GM18507 (cell line): ENCODE measurements around the gene TMEM178B.
"Not testable (repeated sequence)": the region's sequence is repeated elsewhere in the genome, so short reads cannot be mapped to it uniquely, and the experiment has no call there.

ENCODE experiments used
- DNase-seq: peaks from one replicate; pipeline ENCODE4 v3.0.0; 2011; ENCODE audit warnings: low read depth; ENCODE audit not compliant: insufficient read length; ENCODE audit errors: extremely low spot score
- FAIRE-seq: peaks from 2 replicates; lab custom pipeline; 2011; peaks lifted over from hg19 to GRCh38; lab: Jason Lieb, UNC

Gene TMEM178B

DNA sequence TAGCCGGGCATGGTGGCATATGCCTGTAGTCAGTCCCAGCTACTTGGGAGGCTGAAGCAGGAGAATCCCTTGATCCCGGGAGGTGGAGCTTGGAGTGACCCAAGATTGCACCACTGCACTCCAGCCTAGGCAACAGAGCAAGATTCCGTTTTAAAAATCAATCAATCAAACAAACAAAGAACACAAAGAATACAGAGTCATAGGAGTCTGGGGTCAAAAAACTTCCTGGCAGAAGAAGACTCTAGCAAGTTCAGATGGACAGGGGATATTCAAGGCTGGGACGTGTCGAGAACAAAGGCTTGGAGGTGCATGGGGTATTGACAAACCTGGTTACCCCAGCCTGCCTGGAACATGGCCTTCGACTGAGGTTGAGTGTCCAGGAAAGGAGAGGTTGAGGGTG is 248.5 kb downstream of the TMEM178B start:
- FAIRE-seq (no peak), DNase-seq (no peak)

- no peak for DNase-seq
- FAIRE-seq: no peak
Measured at GRCh38 chr7:141323826-141324225, 250.0 kb downstream of the TMEM178B start.

DNA sequence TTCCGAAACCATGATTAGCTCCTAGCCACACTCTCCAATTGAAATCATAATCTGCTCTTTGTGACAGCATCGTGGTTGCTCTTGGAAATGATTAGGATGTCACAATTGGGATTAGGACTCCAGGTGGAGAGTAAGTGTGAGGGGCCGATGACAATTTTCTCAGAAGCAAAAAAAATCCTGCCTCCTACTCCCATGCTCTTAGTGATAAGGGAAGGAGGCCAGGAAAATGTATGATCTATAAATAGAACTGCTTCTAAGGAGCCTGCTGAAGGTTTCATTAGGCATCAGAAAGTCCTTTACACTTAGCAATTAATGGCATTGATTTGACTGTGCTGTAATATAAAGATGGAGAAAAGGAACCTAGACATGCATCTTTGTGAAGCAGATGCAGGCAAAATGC is 251.0 kb downstream of the TMEM178B start:
- no peak for DNase-seq
- no peak for FAIRE-seq

DNA sequence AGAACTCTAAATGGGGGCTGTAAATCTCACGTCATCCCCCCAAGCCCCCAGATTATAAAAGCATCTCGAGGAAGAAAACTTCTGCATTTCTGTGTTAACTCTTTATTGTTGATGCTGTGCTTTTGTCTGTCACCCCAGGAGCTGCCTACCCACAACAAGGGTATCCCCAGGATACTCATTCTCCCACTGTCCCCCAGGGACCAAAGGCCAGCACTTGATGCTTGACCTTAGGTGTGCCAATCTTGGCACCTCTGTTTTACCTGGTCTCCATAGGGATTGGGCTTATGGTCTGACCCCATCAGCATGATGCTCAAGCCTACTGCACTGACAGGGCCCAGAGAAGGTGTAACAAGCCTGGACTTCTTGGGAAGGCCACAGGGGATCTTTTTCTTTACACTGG is 251.4 kb downstream of the TMEM178B start:
- no peak for FAIRE-seq

DNA sequence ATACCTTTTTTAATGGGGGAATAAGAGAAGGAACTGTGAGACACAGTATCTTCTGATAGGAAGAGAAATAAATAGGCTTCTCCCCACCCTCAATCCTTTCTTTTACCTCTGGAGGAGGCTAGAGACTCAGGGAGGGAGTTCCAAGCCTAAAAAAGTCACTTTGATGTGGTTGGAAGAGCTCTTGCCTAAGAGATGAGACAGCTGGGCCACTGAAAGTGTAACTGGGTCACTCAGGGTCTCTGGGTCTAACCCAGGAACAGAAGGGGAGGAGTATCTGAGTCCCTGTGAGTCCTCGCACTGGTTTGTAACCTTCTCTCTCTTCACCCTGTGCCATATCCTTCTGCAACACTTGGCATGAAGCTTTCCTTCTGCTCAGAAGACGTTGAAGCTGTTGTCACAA is 254.4 kb downstream of the TMEM178B start:
- no peak for FAIRE-seq
- no peak for DNase-seq

More for the DNA sequence above, 251.4 kb downstream of the TMEM178B start:
- no peak for DNase-seq

GRCh38 chr7:141330285-141330684 is 256.4 kb downstream of the TMEM178B start:
- DNase-seq, FAIRE-seq: not testable (repeated sequence)

GRCh38 chr7:141333459-141333858 is 259.6 kb downstream of the TMEM178B start:
- DNase-seq (no peak), FAIRE-seq (no peak)

DNA sequence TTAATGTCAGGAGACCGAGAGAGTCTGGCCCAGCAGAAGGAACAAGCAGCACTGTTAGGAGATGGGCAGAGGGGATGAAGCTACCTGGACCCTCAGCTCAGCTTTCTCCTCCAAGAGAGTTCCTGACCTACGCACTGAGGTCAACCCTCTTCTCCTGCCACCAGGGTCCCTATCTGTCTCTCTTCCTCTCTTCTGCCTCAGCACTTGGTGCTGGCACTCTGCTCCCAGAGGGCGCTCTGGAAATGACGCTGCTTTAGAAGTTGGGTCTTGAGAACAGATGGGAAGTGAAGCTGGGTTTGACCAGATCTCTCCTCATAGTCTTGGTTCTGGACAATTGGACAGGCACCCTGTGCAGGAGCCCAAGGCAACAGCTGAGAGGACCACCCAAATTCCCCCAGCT is 261.3 kb downstream of the TMEM178B start:
- DNase-seq: no peak
- FAIRE-seq: no peak

GRCh38 chr7:141339603-141340002 is 265.7 kb downstream of the TMEM178B start:
- DNase-seq: no peak
- FAIRE-seq: no peak

DNA sequence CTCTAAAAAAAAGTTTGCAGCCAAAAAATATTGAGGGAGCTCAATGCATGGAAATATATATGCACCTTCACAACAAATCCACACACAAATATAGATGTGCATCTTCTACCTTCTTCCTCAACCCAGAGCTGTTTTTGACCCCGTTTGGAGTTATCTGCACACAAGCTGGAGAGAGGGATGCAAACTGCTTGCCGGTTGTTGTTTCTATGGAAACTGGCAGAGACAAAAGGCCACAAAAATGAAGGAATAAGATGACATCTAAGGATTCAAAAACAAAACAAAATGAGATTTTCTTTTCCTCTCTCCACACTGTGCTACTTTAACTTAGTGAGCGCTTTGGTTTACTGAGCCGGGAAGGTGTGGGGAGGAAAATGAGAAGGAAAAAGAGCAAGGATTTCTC is 267.1 kb downstream of the TMEM178B start:
- DNase-seq: no peak
- FAIRE-seq: no peak

DNA sequence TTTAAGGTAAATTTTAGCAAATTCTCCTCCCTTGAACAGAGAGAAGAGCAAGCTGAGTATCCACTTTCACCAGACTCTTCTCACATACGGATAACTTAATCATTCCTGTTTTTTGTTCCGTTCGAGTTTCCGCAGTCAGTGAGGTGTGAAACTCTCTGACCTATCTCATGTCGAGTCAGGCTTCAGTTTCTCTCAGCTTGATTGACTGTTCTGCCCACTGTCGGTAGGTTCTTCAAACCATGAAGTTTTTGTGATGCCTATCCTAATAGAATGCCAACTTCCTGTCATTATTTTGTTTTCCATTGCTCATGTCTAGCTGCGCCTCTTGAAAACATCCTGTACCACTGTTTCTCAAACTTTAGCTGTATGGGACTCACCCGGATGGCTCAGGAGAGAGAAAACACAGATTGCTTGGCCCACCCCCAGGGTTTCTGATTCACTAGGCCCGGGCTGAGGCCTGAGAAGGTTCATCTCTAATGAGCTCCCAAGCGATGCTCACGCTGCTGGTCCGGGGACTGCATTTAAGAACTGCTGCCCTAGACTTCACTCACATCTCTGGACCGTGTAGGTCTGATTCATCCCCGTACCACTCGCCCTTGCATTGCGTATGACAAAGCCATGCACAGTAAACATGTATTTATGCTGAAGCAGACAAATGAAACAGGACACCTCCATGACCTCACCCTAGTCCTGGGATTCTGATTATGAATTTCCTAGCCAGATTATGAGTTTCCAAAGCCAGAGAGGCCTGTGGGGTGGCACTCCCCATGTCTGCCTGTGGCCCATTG is 269.0 kb downstream of the TMEM178B start:
- DNase-seq (no peak), FAIRE-seq (no peak)

- DNase-seq (no peak), FAIRE-seq (no peak)
Measured at GRCh38 chr7:141344153-141344935, 270.5 kb downstream of the TMEM178B start.

DNA sequence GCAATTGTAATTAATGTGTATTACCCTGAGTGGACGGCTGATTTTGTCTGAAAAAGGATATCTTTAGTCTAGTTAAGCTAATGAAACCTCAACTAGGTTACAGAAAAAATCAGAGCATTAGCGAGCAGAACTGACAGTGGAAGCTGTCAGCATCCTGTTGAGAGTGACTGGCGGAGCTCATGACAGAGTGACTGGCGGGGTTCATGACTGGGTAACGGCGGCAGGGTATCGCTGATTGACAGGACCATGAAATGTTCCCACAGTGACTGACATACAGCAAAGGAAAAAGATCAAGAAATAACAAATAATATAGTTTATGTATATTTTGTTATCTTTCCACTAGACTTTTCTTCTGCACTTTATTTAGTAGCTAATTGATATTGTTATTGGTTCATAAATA is 274.9 kb downstream of the TMEM178B start:
- FAIRE-seq (no peak), DNase-seq (no peak)

DNA sequence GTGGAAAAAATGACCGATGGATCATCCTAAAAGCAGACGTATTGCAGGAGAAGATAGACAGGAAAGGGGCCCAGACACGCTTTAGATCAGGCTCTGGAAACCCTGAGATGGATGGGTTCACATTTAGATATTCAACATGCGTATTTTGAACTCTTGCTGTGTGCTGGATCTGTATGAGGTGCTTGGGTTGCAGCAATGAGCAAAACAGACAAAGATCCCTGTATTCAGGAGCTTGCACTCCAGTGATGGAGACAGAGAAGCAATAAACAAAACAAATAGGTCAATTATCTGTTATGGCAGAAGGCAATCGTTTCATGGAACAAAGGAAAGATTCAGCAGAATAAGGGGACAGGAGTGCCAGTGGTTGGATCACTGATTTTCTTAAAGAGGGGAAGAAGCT is 275.5 kb downstream of the TMEM178B start:
- DNase-seq (no peak), FAIRE-seq (no peak)

DNA sequence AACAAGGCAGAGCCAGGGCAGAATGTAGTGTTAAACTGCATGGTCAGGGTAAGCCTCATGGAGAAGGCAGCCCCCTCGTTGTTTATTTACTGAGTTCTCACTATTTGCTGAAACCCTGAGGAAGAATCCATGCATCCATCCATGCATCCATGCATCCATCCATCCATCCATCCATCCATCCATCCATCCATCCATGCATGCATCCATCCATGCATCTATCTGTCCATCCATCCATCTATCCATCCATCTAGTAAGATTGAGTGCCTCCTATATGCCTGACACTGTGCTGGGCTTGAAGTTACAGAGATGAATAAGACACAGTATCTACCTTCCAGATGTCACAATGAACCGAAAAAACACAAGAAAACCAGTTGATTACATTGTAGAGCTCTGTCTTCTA is 275.9 kb downstream of the TMEM178B start:
- DNase-seq (no peak), FAIRE-seq (no peak)

DNA sequence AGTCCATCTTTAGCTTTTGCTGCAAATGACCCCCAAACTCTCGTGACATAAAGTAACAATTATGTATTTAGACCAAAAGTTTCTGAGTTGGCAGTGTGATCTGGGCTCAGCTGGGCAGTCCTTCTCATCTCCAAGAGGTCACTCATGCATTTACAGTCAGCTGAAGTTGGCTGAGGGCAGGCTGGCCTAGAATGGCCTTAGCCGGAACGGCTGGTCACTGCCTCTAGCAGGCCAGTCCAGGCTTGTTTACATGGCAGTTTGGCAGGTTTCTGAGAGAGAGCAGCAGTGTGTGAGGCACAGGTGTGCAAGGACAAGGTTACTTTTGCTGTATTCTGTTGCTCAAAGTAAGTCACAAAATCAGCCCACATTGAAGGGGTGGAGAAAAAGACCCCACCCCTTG is 277.3 kb downstream of the TMEM178B start:
- DNase-seq: no peak
- FAIRE-seq: no peak

DNA sequence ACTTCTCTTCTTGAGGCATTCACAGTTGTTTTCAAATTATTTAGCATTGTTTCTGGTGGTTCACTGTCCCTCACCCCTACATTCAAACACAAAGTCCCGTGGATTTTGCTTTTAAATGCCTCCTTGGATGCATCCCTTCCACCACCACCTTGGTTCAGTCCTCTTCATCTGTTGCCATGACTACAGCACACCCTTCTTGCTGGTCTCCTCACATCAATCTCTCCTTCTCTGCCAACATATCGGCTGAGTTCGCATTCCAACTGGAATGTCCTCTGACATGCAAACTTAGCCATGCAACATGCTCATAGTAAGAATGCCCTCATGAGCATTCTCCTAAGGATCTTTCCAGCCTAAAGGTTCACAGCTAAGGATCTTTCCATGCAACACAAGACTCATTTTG is 279.1 kb downstream of the TMEM178B start:
- FAIRE-seq (no peak), DNase-seq (no peak)

DNA sequence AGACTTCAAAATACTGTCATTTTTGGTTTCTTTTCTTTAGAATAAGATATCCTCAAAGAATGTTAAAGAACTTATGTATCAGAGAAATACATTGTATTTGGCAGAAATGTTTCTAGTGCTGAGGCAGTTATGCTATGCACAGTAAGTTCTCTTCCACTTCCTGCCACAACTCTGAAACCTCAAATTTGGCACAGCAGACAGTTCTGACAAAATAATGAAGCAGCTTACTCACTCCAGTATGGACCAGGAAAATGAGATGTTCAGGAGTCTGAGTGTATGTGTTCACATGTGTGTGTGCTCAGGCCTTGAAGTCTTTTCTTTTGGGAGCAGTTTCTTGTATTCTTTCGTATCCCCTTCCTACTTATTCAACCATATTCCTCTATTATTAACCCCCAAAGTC is 280.4 kb downstream of the TMEM178B start:
- FAIRE-seq (no peak), DNase-seq (no peak)

DNA sequence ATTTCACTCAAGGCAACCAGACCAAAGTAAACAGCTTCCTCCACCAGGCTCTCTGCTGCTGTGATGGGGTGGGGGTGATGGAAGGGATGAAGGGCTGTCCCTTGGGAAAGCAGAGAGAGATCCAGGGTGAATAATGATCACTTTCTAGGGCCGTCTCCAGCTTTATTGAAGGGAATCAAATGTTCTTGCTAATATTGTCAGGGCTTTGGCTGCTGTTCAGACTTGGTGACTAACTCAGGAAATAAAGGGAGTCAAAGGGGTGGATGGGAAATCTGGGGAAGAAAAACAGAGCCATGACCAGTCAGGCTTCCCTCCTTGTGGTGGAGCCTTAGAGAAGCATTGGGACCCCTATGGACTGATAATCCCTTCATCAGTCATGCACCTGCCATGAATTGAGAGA is 281.2 kb downstream of the TMEM178B start:
- DNase-seq (no peak), FAIRE-seq (no peak)

GRCh38 chr7:141356161-141356560 is 282.3 kb downstream of the TMEM178B start:
- DNase-seq (no peak), FAIRE-seq (no peak)

DNA sequence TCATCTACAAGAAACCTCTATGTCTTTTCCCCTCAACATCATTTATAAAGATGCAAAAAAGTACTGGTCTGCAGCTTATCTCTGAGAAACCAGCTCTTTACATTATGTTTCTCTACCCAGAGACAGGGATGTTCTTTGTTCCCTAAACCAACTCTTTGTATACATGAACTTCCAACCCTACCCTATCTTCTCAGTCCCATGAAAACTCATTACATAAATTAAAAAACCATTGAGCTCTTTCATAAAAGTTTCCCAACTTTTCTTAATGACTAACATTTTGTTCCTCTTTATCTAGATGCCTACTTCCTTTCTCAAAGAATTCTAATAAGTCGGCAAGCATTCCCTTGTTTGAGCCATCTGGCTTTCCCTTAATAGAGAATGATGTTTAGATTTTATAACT is 284.5 kb downstream of the TMEM178B start:
- FAIRE-seq (no peak), DNase-seq (no peak)
